ENCODE results near the gene HPSE. TPM values are rescaled to one million over a fixed set of nuclear protein-coding genes. Genes with fewer than 3 reads are reported as not detected.

The HPSE gene
- total RNA-seq, 1 experiment from 2014 or later: 9.6 TPM

Other genes starting within 250 kb of the HPSE start
- 123 and 141 TPM in 2 replicates for gene PLAC8, start 220.1 kb downstream of the HPSE start, total RNA-seq (2014; rRNA removed; shearing (Covaris generic))
- gene COQ2, start 50.0 kb downstream of the HPSE start, total RNA-seq (2014; rRNA removed; shearing (Covaris generic)): 28.4 and 37.5 TPM in 2 replicates
- gene HELQ, start 121.0 kb upstream of the HPSE start, total RNA-seq (2014; rRNA removed; shearing (Covaris generic)): 16.9 and 17.0 TPM in 2 replicates
- gene MRPS18C, start 121.2 kb upstream of the HPSE start, total RNA-seq (2014; rRNA removed; shearing (Covaris generic)): 19.0 and 55.2 TPM in 2 replicates
- gene ABRAXAS1, start 150.3 kb upstream of the HPSE start, total RNA-seq (2014; rRNA removed; shearing (Covaris generic)): 6.4 and 7.8 TPM in 2 replicates
- gene GPAT3, start 201.3 kb upstream of the HPSE start, total RNA-seq (2014; rRNA removed; shearing (Covaris generic)): 7.0 and 8.9 TPM in 2 replicates

Measured in SJSA1 (cell line).